GM23338 (cell line): Measurements from ENCODE around the gene FAM131A. TPM values are rescaled to one million over a fixed set of nuclear protein-coding genes. Genes with fewer than 3 reads are reported as not detected.

ENCODE experiments used
- ATAC-seq: fragments of 200-7000 bp; cut with Tn5 transposase; 3 replicates; pipeline ENCODE4 v1.9.1; 2020
- DNase-seq: peaks from one replicate; pipeline ENCODE4 v3.0.0-alpha.2; 2015; ENCODE audit warnings: low spot score
- H2AFZ ChIP-seq: fragments of 200-600 bp; sonication (generic); 2 replicates; pipeline ENCODE4 v1.8.0; 2016; ENCODE audit warnings: antibody characterized with exemption, mild to moderate bottlenecking, moderate library complexity
- H3F3A ChIP-seq: fragments of 200-600 bp; sonication (generic); replicated peaks from 2 replicates; pipeline ENCODE4 v1.8.0; 2017; ENCODE audit warnings: antibody characterized with exemption, mixed run types, low read depth
- H3K27ac ChIP-seq: fragments of 200-600 bp; sonication (generic); 2 replicates; pipeline ENCODE4 v1.6.1; 2016; ENCODE audit warnings: low read depth
- H3K27me3 ChIP-seq: fragments of 200-600 bp; sonication (generic); 2 replicates; pipeline ENCODE4 v1.8.0; 2016; ENCODE audit warnings: mild to moderate bottlenecking, mixed run types, moderate library complexity; ENCODE audit not compliant: insufficient read depth
- H3K36me3 ChIP-seq: fragments of 200-600 bp; sonication (generic); 2 replicates; pipeline ENCODE4 v1.8.0; 2016; ENCODE audit warnings: mild to moderate bottlenecking; ENCODE audit not compliant: insufficient read depth
- H3K4me1 ChIP-seq: fragments of 200-600 bp; sonication (generic); 2 replicates; pipeline ENCODE4 v1.8.0; 2016; ENCODE audit warnings: mild to moderate bottlenecking, moderate library complexity; ENCODE audit not compliant: insufficient read depth
- H3K4me2 ChIP-seq: fragments of 200-600 bp; sonication (generic); 2 replicates; pipeline ENCODE4 v1.7.1; 2017; ENCODE audit warnings: mixed run types
- H3K4me3 ChIP-seq: fragments of 200-600 bp; sonication (generic); 2 replicates; pipeline ENCODE4 v1.6.1; 2016; ENCODE audit warnings: mixed run types
- H3K79me2 ChIP-seq: fragments of 200-600 bp; sonication (generic); replicated peaks from 2 replicates; pipeline ENCODE4 v1.8.0; 2017; ENCODE audit warnings: mild to moderate bottlenecking; ENCODE audit not compliant: insufficient read depth
- H3K9me2 ChIP-seq: fragments of 200-600 bp; sonication (generic); 2 replicates; pipeline ENCODE4 v1.8.0; 2017; ENCODE audit not compliant: insufficient read depth
- H4K20me1 ChIP-seq: fragments of 200-600 bp; sonication (generic); replicated peaks from 2 replicates; pipeline ENCODE4 v1.8.0; 2017; ENCODE audit warnings: mild to moderate bottlenecking; ENCODE audit not compliant: insufficient read depth
- H3K27ac Mint-ChIP-seq: 2 replicates; pipeline ENCODE4 v1.8.0; 2020; ENCODE audit warnings: inconsistent platforms, mild to moderate bottlenecking, moderate library complexity, mixed read lengths
- H3K27me3 Mint-ChIP-seq: 3 replicates; pipeline ENCODE4 v1.8.0; 2022; ENCODE audit warnings: low read depth, mild to moderate bottlenecking, moderate library complexity, mixed read lengths, inconsistent platforms; ENCODE audit not compliant: insufficient read depth, poor library complexity
- H3K36me3 Mint-ChIP-seq: 3 replicates; pipeline ENCODE4 v1.8.0; 2021; ENCODE audit warnings: low read depth, mild to moderate bottlenecking, inconsistent platforms, moderate library complexity, mixed read lengths
- H3K4me1 Mint-ChIP-seq: 3 replicates; pipeline ENCODE4 v1.8.0; 2020; ENCODE audit warnings: mild to moderate bottlenecking, inconsistent platforms, mixed read lengths
- H3K4me3 Mint-ChIP-seq: 3 replicates; pipeline ENCODE4 v1.8.0; 2021; ENCODE audit warnings: moderate library complexity, mild to moderate bottlenecking, inconsistent platforms, mixed read lengths
- H3K9me3 Mint-ChIP-seq: 3 replicates; pipeline ENCODE4 v1.8.0; 2020; ENCODE audit warnings: moderate library complexity, mild to moderate bottlenecking, inconsistent platforms, mixed read lengths
- CREB1 ChIP-seq: fragments of 250-450 bp; sonication (Bioruptor Pico); IDR thresholded peaks from 2 replicates; pipeline ENCODE4 v1.5.0; 2020; ENCODE audit warnings: low read depth, mild to moderate bottlenecking, moderate library complexity
- CTCF ChIP-seq, 2 experiments: fragments of 200-600 bp in 1 of 2; sonication (generic) in 1 of 2; conservative IDR thresholded peaks; 2 replicates each; pipeline versions ENCODE4 v1.5.1 to v1.6.1; 2016 to 2017; ENCODE audit warnings: antibody characterized with exemption in 2 of 2, low read depth in 2 of 2, mild to moderate bottlenecking in 2 of 2, moderate library complexity in 1 of 2
- ETS1 ChIP-seq: IDR thresholded peaks from 2 replicates; pipeline ENCODE4 v1.6.1; 2016; ENCODE audit warnings: antibody characterized with exemption
- EZH2 ChIP-seq: fragments of 200-600 bp; sonication (generic); IDR thresholded peaks from one replicate; pipeline ENCODE4 v1.8.0; 2017; ENCODE audit warnings: antibody characterized with exemption, mild to moderate bottlenecking, low read depth; ENCODE audit not compliant: unreplicated experiment
- EZH2phosphoT487 ChIP-seq: fragments of 200-600 bp; sonication (generic); IDR thresholded peaks from one replicate; pipeline ENCODE4 v1.8.1; 2018; ENCODE audit warnings: antibody characterized with exemption; ENCODE audit not compliant: unreplicated experiment
- JUNB ChIP-seq: IDR thresholded peaks from one replicate; pipeline ENCODE4 v1.6.1; 2016; ENCODE audit warnings: antibody characterized with exemption; ENCODE audit not compliant: unreplicated experiment
- NANOG ChIP-seq: IDR thresholded peaks from 2 replicates; pipeline ENCODE4 v1.6.1; 2016; ENCODE audit warnings: antibody characterized with exemption, borderline replicate concordance
- POLR2AphosphoS5 ChIP-seq: IDR thresholded peaks from 2 replicates; pipeline ENCODE4 v1.6.1; 2016; ENCODE audit warnings: antibody characterized with exemption, low read depth
- REST ChIP-seq: IDR thresholded peaks from one replicate; pipeline ENCODE4 v1.6.1; 2018; ENCODE audit warnings: antibody characterized with exemption; ENCODE audit not compliant: unreplicated experiment
- STAT1 ChIP-seq: IDR thresholded peaks from one replicate; pipeline ENCODE4 v1.6.1; 2016; ENCODE audit warnings: antibody characterized with exemption; ENCODE audit not compliant: unreplicated experiment
- ZNF114 ChIP-seq: fragments of 250-450 bp; sonication (Bioruptor Pico); IDR thresholded peaks from 2 replicates; pipeline ENCODE4 v1.5.0; 2020; ENCODE audit warnings: mild to moderate bottlenecking, moderate library complexity
- ZNF331 ChIP-seq: fragments of 250-450 bp; sonication (Bioruptor Pico); IDR thresholded peaks from 2 replicates; pipeline ENCODE4 v1.5.0; 2020; ENCODE audit warnings: low read depth, mild to moderate bottlenecking, moderate library complexity
- ZNF462 ChIP-seq: fragments of 250-450 bp; sonication (Bioruptor Pico); IDR thresholded peaks from 2 replicates; pipeline ENCODE4 v1.5.0; 2020; ENCODE audit warnings: mild to moderate bottlenecking, moderate library complexity
- polyA plus RNA-seq: library from polyadenylated mRNA; unstranded; fragments of >200 nt; fragmentation: Nextera tagmentation; extraction: Ambion mirVana; gene quantifications from 2 replicates; pipeline ENCODE4 v1.2.1, GENCODE V29; 2016
- total RNA-seq: library from RNA; depleted of rRNA; stranded (reverse); fragments of >200 nt; shearing (Covaris generic); gene quantifications from 2 replicates; pipeline ENCODE4 v1.2.3, GENCODE V29; 2014

FAM131A gene
- total and polyA plus RNA-seq, 2 experiments from 2014 or later: 6.7 to 31.8 TPM

- H3K9me3 Mint-ChIP-seq: no peaks in the 10 kb centered on the region
- Histone ChIP-seq H3K79me2 (0 out of 2 replicates have a peak, but pooled peaks cover 2% of the 10 kb centered on the region), H3K4me1 (peaks cover 29% of the 10 kb centered on the region), H2AFZ (no peak overlapping the region), H4K20me1 (peaks cover 14% of the 10 kb centered on the region; the same call in 1 of the 2 replicates), H3F3A (peaks cover 11% of the 10 kb centered on the region; the same call in 1 of the 2 replicates), H3K27ac (no peak overlapping the region), H3K4me3 (no peak overlapping the region), H3K9me2 (no peaks in the 10 kb centered on the region), H3K27me3 (no peaks in the 10 kb centered on the region), H3K4me2 (peak overlapping the region; percentile 65), H3K36me3 (peaks cover 17% of the 10 kb centered on the region)
- TF ChIP-seq ZNF114: no peak
- TF ChIP-seq ETS1: no peak
- no peak for TF ChIP-seq EZH2
- TF ChIP-seq ZNF331 (CRISPR knock-in tag): no peak
- TF ChIP-seq ZNF462 (CRISPR knock-in tag): no peak
- TF ChIP-seq STAT1: no peak
- no peak for TF ChIP-seq CREB1 (CRISPR knock-in tag)
- TF ChIP-seq EZH2phosphoT487: no peak
- TF ChIP-seq JUNB: no peak
- no peak; the same call in 1 of the 2 replicates for TF ChIP-seq NANOG
- TF ChIP-seq REST: no peak
- TF ChIP-seq POLR2AphosphoS5: 0 out of 2 replicates have a peak, but pooled peaks have one; percentile 29
- peak; percentile 84 to 98 for TF ChIP-seq CTCF (conservative IDR thresholded peaks at IDR 0.05; ENCODE audit: low read depth in 2 of 2)
- H3K4me1 Mint-ChIP-seq: peaks cover 42% of the 10 kb centered on the region
- H3K36me3 Mint-ChIP-seq: peaks cover 30% of the 10 kb centered on the region
- peaks cover 14% of the 10 kb centered on the region for H3K27me3 Mint-ChIP-seq
- H3K4me3 Mint-ChIP-seq: peak overlapping the region; percentile 13; the same call in 1 of the 3 replicates
- peak; percentile 91 for DNase-seq
- H3K27ac Mint-ChIP-seq: no peak overlapping the region
- ATAC-seq: peak; percentile 91
These were observed 34.2 kb downstream of the FAM131A start for GRCh38 chr3:184371570-184372018.
